ENCODE measurements around the gene NMT1. TPM values are rescaled to one million over a fixed set of nuclear protein-coding genes. Genes with fewer than 3 reads are reported as not detected.

The NMT1 gene
- 10 to 100 TPM; 56.6 to 94.7 (median 77.6) TPM for total RNA-seq
- 109 TPM for total RNA-seq (2013)

- DNase-seq (peak; percentile 90 to 98), ATAC-seq (peak; percentile 89 to 97 (median 89))
- Mint-ChIP-seq H3K4me1 (peaks cover 26 to 31% of the 10 kb centered on the region in 2 donors), H3K27me3 (ENCODE audit: low read depth in 2 of 2) (no peaks in the 10 kb centered on the region), H3K4me3 (peak within 1 kb of the TSS; percentile 91), H3K36me3 (no peaks in the 10 kb centered on the region), H3K27ac (peak within 1 kb of the TSS; percentile 90 to 100), H3K9me3 (no peaks in the 10 kb centered on the region)
- no peaks in the 10 kb centered on the region for H3K27me3 ChIP-seq (ENCODE audit: control insufficient read depth, insufficient read depth, low read length)
- H3K27ac ChIP-seq (ENCODE audit: low read length): peak within 1 kb of the TSS; percentile 84
- intact Hi-C loops (cut with micrococcal nuclease): loop anchor here (1.0 to 2.0 kb wide), 5 partner anchors 9 to 162 kb away; partner anchors contain the start of genes EFTUD2, HEXIM1, HEXIM2 and PLCD3
- H3K4me3 ChIP-seq (ENCODE audit: low read length): peak within 1 kb of the TSS; percentile 87
- H3K4me1 ChIP-seq (ENCODE audit: control insufficient read depth, insufficient read depth, low read length): peaks cover 20% of the 10 kb centered on the region
- TF ChIP-seq CTCF (IDR thresholded peaks at IDR 0.05): no peak
- 0% methylated on average over 50 of the region's 50 CpGs for WGBS (ENCODE audit: insufficient coverage)
- no peaks in the 10 kb centered on the region for H3K9me3 ChIP-seq (ENCODE audit: control insufficient read depth, insufficient read depth, low read length)
- H3K36me3 ChIP-seq (ENCODE audit: control insufficient read depth, insufficient read depth, low read length): no peaks in the 10 kb centered on the region
Observed at GRCh38 chr17:45060797-45061605, at the start of gene NMT1. Gene NMT1 (plus strand): TSS chr17:45061317. CDS start chr17:45061330, 13 bp downstream.

- Mint-ChIP-seq H3K27ac (no peak overlapping the region), H3K36me3 (no peaks in the 10 kb centered on the region), H3K4me1 (no peaks in the 10 kb centered on the region), H3K4me3 (no peak overlapping the region), H3K9me3 (no peaks in the 10 kb centered on the region), H3K27me3 (ENCODE audit: low read depth in 2 of 2) (peaks cover 15 to 25% of the 10 kb centered on the region in 2 donors)
- ATAC-seq: no peak
- TF ChIP-seq CTCF (IDR thresholded peaks at IDR 0.05): no peak
- intact Hi-C loops (cut with micrococcal nuclease): no loop called here
- WGBS (ENCODE audit: insufficient coverage): 100% methylated on average over 1 of the region's 1 CpG
- Histone ChIP-seq H3K4me1 (ENCODE audit: control insufficient read depth, insufficient read depth, low read length) (no peaks in the 10 kb centered on the region), H3K9me3 (ENCODE audit: control insufficient read depth, insufficient read depth, low read length) (no peaks in the 10 kb centered on the region), H3K36me3 (ENCODE audit: control insufficient read depth, insufficient read depth, low read length) (no peaks in the 10 kb centered on the region), H3K27ac (ENCODE audit: low read length) (no peak overlapping the region), H3K27me3 (ENCODE audit: control insufficient read depth, insufficient read depth, low read length) (no peaks in the 10 kb centered on the region), H3K4me3 (ENCODE audit: low read length) (no peak overlapping the region)
- DNase-seq: no peak
Observed at GRCh38 chr17:45011767-45012166, 49.4 kb upstream of the NMT1 start.

GRCh38 chr17:45013021-45013997 lies 47.8 kb upstream of the NMT1 start:
- peaks cover 0 to under 1% of the 10 kb centered on the region in 2 donors for H3K4me1 Mint-ChIP-seq
- H3K4me3 ChIP-seq (ENCODE audit: low read length): no peak overlapping the region
- H3K27ac ChIP-seq (ENCODE audit: low read length): no peak overlapping the region
- peaks cover under 1% of the 10 kb centered on the region for H3K4me1 ChIP-seq (ENCODE audit: control insufficient read depth, insufficient read depth, low read length)
- no peak overlapping the region for H3K4me3 Mint-ChIP-seq
- no peaks in the 10 kb centered on the region for H3K9me3 Mint-ChIP-seq
- H3K36me3 ChIP-seq (ENCODE audit: control insufficient read depth, insufficient read depth, low read length): no peaks in the 10 kb centered on the region
- H3K27me3 ChIP-seq (ENCODE audit: control insufficient read depth, insufficient read depth, low read length): peaks cover 6% of the 10 kb centered on the region
- DNase-seq (no peak), ATAC-seq (no peak)
- intact Hi-C loops (cut with micrococcal nuclease): no loop called here
- H3K27me3 Mint-ChIP-seq (ENCODE audit: low read depth in 2 of 2): peaks cover 8 to 16% of the 10 kb centered on the region in 2 donors
- WGBS (ENCODE audit: insufficient coverage): 90% methylated on average over 17 of the region's 17 CpGs
- TF ChIP-seq CTCF (IDR thresholded peaks at IDR 0.05): no peak
- H3K27ac Mint-ChIP-seq: no peak overlapping the region
- H3K36me3 Mint-ChIP-seq: no peaks in the 10 kb centered on the region
- H3K9me3 ChIP-seq (ENCODE audit: control insufficient read depth, insufficient read depth, low read length): no peaks in the 10 kb centered on the region

Measured in natural killer cell (primary cell).